NCI-H82 treated with DMSO at 0.1 percent for 48 hours (cell line): Measurements from ENCODE around the gene ST6GAL1.
"Not testable (repeated sequence)": the region's sequence is repeated elsewhere in the genome, so short reads cannot be mapped to it uniquely, and the experiment has no call there.

Experiments
- DNase-seq: peaks from one replicate; lab custom pipeline; 2025; ENCODE audit not compliant: unreplicated experiment; lab: John Stamatoyannopoulos, UW

The ST6GAL1 gene

GRCh38 chr3:186966406-186966805 lies 36.1 kb downstream of the ST6GAL1 start:
- DNase-seq: no peak

DNA sequence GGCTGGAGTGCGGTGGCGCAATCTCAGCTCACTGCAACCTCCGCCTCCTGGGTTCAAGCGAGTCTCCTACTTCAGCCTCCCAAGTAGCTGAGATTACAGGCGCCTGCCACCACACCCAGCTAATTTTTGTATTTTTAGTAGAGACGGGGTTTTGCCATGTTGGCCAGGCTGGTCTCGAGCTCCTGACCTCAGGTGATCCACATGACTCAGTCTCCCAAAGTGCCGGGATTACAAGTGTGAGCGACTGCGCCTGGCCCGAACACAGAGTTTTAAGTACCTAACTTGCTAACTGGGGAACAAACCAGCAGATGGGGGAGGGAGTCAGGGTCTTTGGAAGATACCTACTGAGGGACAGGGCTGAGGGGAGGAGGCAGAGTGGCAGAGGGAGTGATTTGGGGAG lies 36.9 kb downstream of the ST6GAL1 start:
- DNase-seq: not testable (repeated sequence)

GRCh38 chr3:186967686-186968085 lies 37.4 kb downstream of the ST6GAL1 start:
- no peak for DNase-seq

GRCh38 chr3:186969607-186970006 lies 39.3 kb downstream of the ST6GAL1 start:
- DNase-seq: no peak

GRCh38 chr3:186971106-186971505 lies 40.8 kb downstream of the ST6GAL1 start:
- DNase-seq: not testable (repeated sequence)

GRCh38 chr3:186971578-186971977 lies 41.3 kb downstream of the ST6GAL1 start:
- DNase-seq: no peak

DNA sequence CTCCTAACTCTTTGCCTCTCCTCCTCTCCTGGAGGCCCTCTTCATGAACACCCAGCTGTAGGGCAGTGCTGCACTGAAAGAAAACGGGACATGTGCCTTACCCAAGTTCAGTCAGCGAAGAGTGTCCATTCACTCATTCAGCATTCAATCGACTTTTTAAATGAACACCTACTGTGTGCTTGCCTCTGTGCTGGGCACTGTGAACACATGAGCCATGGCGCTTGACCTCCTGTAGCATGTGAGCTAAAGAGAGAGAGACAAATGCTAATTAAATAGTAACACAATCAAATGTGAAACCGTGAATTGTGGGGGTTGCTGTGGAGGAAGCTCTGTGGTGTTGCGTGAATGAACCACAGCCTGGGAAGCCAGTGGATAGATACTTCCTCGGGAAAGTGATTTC lies 43.4 kb downstream of the ST6GAL1 start:
- DNase-seq: no peak

GRCh38 chr3:186974824-186975313 lies 44.5 kb downstream of the ST6GAL1 start:
- DNase-seq: no peak

GRCh38 chr3:186975726-186976125 lies 45.4 kb downstream of the ST6GAL1 start:
- DNase-seq: no peak

- no peak for DNase-seq
Measured at GRCh38 chr3:186976837-186977750, 46.8 kb downstream of the ST6GAL1 start.

DNA sequence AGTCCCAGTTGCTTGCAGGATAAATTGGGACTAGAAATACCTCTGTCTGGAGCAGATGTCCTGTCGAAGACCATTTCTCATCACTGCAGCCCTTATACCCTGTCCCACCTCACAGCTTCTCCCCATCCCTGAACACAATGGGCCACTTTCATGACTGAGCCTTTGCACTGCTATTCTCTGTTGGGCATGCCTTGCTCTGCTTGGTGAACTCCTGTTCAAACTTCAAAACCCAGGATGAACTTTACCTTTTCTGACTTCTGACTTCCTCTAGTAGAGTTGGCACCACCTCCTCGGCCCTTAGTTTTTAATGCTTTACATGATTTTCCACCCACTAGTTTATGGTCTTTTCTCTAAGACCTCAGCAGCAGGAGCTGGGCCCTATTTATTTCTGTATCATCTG lies 48.4 kb downstream of the ST6GAL1 start:
- DNase-seq: no peak

- DNase-seq: no peak
Measured at GRCh38 chr3:186979852-186980251, 49.5 kb downstream of the ST6GAL1 start.

GRCh38 chr3:186980989-186981388 lies 50.7 kb downstream of the ST6GAL1 start:
- no peak for DNase-seq

DNA sequence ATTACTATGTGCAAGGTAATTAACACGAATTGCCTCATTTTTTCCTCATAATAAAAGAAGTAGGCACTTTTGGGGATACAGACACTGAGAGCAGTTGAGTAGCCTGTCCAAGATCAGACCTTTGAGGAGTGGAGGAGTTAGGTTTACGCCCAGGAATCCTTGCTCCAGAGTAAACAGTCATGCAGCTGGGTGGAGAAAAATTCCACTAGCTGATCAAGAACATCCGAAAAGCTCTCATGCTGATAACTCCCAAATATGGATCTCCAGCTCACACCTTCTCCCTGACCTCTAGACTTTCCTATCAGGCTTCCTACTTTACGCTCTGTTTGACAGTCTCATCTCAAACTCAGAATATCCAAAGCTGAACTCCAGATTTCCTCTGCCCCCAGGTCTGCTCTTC lies 53.3 kb downstream of the ST6GAL1 start:
- no peak for DNase-seq

GRCh38 chr3:186984064-186984463 lies 53.7 kb downstream of the ST6GAL1 start:
- no peak for DNase-seq

- no peak for DNase-seq
Measured at GRCh38 chr3:186985661-186986364, 55.5 kb downstream of the ST6GAL1 start.

DNA sequence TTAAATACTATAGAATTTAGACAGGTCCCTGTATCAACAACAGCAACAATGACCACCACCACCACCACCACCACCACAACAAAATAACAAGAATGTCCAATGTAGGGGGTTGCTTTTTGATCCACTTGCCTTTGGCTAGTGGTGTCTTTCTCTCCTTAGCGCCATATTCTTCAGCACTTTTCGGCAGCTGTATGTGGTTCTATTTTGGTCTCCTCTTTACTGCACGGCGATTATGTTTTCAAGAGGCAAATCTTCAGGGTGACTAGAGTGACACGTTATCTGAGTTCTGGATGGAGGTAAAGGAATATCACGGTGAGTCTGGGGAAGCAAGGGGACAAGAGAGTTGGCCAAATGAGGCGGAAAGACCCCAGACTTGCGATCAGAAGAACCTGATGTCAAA lies 56.1 kb downstream of the ST6GAL1 start:
- DNase-seq: no peak

DNA sequence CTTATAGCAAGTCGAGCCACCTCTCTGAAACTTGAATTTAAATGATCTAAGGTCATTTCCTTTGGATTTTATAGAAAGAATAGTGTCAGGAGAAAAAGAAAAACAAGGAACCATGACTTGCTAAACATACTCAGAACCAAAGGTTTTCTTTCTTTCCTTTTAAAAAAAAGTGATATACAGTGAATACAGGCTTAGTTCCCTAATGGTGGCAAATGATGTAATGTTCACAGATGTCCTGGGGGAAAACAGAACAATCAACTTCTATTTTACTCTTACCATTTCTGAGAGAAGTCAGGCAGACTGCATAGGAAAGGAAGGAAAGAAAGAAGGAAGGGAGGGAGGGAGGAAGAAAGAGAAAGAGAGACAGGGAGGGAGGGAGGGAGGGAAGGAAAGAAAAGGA lies 56.5 kb downstream of the ST6GAL1 start:
- no peak for DNase-seq

DNA sequence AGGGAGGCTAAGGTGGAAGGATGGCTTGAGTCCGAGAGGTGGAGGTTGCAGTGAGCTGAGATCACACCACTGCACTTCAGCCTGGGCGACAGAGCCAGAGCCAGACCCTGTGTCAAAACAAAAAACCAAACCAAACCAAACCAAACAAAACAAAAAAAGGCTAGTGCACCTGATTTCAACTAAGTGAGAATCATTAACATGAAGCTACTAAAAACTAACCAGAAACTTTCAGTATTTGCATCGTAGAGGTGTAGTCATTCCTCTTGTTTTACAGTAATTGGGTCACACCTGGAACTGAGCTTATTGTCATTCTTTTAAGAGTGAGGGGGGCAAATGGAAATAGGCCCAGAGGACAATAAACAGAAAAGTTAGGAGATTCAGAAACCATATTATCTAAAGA lies 58.5 kb downstream of the ST6GAL1 start:
- no peak for DNase-seq

GRCh38 chr3:186989429-186989828 lies 59.1 kb downstream of the ST6GAL1 start:
- DNase-seq: no peak

DNA sequence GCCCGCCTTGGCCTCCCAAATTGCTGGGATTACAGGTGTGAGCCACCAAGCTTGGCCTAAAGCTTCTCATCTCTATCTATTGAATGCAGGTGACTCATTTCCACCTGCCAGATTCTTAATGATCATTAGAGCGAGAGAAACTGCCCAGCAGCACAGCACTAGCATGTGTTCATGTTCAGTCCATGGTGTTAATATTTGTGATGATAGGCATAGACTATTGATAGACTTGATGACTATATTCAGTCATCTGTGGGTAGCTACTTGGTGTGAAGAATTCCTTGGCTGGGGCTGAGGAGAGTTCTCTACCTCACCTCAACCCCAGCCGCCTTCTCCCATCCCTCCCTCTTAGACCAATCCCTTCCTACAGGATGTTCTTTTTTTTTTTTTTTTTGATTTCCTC lies 60.0 kb downstream of the ST6GAL1 start:
- DNase-seq: no peak

DNA sequence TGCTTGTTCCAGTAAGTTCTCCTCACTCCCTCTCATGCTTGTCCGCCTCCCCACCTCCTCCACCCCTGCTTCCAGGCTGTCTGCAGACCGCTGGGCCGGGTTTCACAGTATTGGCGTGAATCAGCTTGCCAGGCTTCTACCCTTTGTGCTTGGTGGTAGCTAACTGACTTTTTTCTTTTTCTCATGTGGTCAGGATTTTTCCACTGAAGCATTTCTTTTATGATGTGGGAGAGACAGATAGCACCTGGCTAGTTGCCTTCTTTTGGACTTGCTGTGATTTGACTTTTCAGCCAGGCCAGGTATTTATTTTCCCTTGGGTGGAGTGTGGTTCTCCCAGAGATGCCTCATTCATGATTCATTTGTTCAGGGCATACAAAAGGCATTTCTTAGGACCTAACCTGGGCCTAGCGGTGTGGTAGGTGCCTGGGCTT lies 60.6 kb downstream of the ST6GAL1 start:
- DNase-seq: no peak
